ENCODE measurements around the gene UAP1L1.
A peak's percentile ranks its signal among the peaks of the same experiment; 100 is the strongest.
"Not testable (repeated sequence)": the region's sequence is repeated elsewhere in the genome, so short reads cannot be mapped to it uniquely, and the experiment has no call there.

The UAP1L1 gene, protein sequence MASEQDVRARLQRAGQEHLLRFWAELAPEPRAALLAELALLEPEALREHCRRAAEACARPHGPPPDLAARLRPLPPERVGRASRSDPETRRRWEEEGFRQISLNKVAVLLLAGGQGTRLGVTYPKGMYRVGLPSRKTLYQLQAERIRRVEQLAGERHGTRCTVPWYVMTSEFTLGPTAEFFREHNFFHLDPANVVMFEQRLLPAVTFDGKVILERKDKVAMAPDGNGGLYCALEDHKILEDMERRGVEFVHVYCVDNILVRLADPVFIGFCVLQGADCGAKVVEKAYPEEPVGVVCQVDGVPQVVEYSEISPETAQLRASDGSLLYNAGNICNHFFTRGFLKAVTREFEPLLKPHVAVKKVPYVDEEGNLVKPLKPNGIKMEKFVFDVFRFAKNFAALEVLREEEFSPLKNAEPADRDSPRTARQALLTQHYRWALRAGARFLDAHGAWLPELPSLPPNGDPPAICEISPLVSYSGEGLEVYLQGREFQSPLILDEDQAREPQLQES

DNA sequence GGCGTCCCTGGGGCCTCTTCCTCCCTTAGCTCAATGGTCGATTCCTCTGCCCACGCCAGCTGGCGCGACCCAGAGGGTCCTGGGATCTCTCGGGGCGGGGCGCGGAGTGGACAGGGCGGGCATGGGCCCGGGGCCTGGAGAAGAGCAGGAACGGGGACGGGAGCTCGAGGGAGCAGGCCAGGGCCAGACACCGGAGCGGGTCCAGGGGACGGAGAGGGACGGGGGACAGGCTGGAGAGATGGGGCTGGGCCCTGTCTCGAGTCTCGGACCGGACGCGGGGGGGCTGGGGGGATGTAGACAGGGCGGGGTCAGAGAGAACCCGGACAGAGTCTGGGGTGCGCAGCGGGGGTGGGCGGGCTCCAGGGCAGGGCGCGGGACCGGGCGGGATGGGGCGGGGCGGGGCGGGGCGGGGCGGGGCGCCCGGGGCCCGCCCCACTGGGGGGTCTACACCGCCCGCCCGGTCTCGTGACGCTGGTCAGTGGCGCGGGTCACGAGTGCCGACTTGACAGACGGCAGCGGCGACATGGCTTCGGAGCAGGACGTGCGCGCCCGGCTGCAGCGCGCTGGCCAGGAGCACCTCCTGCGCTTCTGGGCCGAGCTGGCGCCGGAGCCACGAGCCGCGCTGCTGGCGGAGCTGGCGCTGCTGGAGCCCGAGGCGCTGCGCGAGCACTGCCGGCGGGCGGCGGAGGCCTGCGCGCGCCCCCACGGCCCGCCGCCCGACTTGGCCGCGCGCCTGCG, at the start of gene UAP1L1:
TSS of gene UAP1L1 (plus strand) at position 508 of the 738 bp plus-strand sequence. CDS start at position 524, 16 bp downstream.
- DNase-seq, result peak; percentile 68

DNA sequence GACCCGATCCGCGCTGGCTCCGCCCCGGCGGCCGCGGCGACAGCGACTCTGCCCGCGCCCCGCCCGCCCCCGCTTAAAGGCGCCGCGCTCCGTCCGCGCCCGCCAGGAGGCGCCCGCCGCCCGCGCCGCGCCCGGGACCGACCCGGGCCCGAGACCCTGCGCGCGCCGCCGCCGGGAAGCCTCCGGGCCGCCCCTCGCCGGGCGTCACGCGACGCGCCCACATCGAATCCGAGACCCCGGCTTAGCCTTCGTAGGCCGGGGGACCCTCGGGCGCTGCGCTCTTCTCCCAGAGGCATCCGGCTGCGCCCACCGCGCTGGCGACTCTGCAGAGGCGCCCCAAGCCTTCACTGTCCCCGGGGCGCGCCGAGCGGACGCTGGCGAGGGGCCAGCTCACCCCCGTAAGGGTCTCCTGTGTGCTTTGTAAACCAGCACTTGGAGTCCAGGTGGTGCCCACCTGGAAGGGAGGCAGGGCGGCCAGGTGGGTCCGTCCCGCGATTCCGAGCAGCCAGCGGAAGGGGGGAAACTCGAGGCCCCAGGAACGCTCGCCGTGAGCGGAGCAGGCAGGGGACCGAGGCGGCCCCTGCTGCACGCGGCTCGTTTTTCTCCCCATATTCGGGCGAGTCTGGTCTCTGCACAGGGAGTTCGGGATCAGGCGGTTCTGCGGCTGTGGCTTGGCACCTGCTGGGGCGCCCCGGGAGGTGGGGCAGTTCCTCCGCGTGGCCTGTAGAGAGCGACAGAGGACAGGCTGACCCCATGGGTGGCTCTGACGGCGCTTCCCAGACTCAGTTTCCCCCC, 48.9 kb upstream of the UAP1L1 start:
- DNase-seq, result peak; percentile 80

DNA sequence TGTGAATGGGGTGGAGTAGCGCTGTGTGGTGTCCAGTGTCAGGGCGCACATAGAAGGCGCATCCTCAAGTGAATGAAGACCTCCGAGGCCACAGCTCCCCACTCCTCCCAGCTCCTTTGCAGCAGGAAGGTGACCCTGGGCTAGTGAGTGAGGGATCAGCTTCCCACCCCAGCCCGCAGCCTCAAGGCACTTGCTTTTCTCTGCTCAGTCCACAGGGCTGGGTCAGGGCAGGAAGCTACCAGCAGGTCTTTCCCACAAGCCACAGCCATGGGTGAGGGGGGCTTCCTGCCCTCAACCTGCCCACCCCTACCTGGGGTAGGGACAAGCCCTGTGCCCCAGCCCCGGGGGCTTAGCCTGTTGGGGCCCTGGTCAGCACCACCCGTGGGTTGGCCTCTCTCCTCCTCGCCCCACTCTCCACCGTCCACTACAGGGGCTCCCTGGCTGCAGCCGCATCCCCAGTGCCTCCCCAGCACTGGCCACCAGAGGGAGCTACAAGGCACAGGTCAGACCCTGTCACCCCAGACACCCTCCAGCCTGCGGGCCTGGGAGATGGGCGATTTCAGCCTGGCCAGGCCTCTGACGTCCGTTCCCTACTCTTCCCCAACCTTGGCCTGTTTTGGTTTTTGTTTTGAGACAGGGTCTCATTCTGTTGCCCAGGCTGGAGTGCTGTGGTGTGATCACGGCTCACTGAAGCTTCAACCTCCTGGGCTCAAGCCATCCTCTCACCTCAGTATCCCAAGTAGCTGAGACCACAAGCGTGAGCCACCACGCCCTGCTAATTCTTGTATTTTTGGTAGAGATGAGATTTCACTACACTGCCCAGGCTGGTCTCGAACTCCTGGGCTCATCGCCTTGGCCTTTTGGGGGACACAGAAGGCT, 48.0 kb upstream of the UAP1L1 start:
- peak; percentile 85 for DNase-seq

DNA sequence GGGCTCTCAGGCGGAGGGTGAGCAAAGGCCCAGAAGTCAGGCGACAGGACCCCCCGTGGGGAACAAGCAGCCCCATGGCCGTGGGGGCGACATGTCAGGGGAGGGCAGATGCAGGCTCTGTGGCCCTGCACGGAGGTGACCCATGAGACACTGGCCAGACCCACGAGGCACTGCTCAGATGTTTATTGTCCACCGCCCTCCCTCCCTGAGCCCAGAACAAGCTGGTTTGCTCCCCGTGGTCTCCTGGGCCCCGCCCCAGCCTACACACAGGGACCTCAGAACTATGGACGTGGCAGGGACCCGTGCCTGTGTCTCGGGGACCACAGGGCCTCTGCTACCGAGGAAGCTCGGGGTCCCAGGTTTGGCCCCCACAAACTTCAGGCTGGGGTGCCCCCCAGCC, 47.3 kb upstream of the UAP1L1 start:
- no peak for DNase-seq

DNA sequence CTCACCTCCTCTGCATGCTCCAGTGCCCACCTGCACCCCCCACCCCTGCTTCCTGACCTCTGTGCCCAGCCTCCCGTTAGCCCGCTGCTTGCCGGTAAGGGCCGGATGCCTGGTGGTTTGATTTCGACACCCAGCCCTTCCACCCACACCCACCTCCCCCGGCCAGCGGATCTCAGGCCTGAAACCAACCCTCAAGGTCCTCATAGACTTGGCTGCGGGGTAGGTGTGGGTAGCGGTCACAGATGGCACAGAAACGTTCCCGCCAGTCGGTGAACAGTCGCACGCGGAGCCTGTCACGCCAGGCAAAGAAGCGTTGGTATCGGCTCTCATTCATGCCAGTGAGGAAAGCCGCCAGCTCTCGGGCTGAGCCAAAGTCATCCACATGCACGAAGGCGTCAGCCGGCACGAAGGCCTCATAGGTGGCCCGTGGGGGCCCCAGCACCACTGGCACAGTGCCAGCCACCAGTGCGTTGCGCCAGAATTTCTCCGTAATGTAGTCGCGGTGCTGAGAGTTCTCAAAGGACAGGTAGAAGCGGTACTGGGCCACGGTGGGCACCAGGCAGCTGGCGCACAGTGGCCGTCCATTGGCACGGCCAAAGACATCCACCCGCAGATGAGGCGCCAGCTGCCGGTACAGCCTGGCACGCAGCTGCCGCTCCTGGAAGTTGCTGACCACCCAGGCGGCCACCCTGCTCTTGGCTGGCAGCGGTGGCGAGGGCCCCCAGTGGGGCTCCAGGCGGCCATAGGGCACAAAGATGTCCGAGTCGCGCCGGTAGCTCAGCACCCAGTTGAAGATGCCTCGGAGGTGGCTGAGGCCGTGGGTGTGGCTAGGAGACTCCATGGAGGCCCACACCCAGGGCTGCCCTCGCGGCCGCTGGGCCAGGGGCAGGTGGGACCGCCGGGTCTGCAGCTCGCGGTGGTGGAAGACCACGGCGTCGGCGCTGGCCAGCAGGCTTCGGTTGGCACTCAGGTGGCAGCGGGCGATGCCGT, 46.5 kb upstream of the UAP1L1 start:
- DNase-seq, result peak; percentile 68

DNA sequence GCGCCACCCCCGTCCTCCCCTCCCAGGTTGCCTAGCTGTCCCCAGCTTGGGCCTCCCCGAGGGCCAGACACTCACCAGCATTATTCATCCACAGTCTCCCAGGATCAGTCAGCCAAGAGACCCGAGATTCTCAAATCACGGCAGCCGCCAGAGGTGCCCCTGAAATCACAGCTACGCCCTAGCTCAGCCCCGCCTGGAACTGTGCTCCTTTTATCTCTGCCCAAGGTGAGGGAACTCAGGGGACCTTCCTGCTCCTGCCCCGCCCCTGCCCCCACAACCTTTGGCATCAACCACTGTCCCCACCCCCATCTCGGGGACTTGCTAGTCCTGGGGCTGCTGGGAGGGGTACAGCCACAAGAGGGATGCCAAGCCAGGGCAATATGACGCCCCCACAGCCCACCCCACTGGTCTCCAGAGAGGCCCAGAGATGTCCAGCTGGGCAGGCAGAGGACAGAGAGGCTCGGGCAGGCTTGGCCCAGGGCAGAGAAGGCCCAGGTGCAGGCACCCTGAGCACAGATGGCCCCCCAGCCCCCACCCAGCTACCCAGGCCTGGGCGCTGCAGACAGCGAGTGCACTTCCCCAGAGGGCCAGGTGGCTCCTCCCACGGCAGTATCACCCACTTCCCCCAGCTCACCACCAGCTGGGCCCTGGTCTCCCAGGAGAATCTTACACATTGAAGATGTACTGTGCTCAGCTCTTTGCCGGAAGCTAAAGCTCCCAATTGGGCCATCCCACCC, 45.2 kb upstream of the UAP1L1 start, which contains the start of gene FUT7:
TSS of gene FUT7 (minus strand) at position 185 of the 737 bp plus-strand sequence. CDS start at position 88, 97 bp downstream.
- peak; percentile 45 for DNase-seq

DNA sequence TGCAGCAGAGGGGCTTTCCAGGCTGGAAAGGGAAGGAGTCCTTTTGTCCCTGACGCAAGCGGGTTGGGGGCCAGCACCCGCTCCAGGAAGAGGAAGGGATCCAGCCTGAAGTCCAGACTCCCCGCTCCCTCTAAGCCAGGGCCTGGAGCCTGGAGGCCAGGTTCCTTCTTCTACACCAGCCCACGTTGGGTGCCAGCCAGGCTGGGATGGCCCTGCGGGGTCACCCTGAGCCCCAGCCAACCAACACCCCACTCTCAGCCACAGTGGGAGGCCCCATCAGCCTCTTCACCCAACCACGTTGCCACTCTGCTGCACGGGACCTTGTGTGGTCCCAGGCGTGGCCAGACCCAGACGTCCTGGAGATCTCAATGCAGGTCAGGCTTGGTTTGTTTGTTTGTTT, 44.5 kb upstream of the UAP1L1 start:
- no peak for DNase-seq

DNA sequence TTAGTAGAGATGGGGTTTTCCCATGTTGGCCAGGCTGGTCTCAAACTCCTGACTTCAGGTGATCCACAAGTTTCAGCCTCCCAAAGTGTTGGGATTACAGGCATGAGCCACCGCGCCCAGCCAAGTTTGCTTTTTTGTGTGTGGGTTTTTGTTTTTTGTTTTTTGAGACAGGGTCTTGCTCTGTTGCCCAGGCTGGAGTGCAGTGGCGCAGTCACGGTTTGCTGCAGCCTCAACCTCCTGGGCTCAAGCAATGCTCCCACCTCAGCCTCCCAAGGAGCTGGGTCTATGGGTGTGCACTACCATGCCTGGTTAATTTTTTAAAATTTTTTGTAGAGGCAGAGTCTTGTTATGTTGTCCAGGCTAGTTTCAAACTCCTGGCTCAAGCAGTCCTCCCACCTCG, 43.8 kb upstream of the UAP1L1 start:
- DNase-seq, result not testable (repeated sequence)

DNA sequence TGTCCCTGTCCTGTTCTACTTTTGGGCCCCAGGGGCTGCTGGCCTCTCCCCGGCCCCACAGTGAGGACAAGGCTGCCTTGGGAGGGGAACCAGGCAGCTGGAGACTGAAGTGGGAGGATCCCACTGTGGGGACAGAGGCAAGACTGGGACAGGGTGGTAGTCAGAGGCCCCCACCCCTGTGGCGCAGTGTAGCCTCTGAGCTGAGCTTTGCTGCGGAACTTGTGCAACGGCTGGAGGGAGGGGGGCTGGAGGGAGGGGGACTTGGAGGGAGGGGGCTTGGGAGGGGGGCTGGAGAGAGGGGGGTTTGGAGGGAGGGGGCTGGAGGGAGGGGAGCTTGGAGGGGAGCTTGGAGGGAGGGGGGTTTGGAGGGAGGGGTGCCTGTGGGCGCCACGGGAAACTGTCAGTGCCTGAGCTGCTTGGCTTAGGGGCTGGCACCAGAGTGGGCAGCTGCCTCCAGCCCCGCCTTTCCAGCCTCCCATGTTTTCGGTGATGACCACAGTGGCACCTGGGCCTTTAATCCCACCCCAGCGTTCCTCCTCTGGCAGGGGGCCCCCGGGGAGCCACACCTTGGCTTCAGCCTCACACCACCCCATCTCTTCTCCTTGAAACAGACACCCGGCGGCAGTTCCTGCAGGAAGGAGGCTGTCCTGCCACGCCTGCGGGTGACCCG, 43.1 kb upstream of the UAP1L1 start:
- no peak for DNase-seq

DNA sequence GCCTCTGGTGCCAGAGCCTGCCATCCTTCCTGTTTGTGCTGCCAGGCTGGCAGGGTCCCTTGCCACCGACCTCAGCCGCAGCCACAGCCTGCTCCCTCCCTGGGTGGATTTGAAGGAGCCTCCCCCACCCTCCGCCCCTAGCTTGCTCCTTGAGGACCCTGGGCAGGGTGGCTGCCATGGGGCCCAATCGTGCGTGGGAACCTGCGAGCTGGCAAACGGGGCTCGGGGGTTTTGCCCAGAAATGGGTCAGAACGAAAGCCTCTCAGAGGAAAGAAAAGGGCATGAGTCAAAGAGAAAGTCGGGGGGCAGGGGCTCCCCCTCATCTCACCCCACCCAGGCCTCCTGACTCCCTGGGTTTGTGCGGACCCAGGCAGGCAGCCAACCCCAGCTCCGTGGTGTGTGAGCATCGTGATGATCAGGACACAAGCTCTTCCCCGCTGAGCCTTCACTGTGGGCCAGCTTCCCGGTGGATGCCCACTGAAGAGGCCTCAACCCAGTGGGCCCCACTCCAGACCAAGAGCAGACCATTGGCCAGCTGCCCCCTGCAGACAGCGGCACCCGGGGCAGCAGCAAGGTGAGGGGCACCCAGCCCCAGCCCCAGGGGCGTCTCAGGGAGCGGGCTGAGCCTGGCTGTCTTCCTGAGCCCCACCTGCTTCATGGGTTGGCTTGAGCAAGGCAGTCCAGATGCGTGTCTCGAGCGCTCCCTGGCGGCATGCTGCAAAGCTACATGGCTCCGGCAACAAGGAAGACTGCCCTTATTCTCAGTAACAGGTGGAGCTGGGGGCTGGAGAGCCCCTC, 42.4 kb upstream of the UAP1L1 start:
- DNase-seq, result peak; percentile 92

DNA sequence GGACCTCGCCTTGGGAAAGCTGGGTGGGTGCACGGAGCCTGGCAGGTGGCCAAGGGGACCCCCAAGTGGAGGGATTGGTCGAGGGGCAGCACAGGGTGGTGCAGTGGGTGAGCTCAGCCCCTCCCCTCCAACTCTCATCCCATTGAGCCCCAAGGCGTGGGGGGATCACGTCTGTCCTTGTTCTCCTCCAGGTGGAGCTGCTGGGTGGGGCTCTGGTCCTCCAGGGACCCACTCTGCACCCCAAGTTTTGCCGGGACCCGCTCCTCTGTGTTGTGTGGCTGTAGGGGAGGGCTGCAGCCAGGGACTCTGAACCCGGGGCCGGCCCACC, 41.8 kb upstream of the UAP1L1 start:
- no peak for DNase-seq

DNA sequence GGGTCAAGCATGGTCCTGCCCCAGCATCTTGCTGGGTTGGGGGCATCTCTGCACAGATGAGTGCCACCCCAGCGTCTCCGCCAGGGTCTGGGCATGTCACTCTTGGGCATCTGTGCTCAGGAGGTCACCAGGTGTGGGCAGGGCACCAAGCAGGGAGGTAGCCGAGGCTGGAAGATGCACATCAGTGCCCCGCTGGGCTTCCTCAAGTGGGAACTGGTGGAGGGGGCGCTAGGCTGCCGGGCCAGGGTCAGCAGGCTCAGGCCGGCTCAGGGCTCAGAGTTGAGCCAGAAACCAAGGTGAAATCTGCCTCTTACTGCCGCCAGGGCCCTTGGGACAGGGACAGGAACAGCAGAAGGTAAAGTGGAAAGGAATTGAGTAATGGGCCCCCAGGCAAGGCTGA, 41.4 kb upstream of the UAP1L1 start:
- no peak for DNase-seq

DNA sequence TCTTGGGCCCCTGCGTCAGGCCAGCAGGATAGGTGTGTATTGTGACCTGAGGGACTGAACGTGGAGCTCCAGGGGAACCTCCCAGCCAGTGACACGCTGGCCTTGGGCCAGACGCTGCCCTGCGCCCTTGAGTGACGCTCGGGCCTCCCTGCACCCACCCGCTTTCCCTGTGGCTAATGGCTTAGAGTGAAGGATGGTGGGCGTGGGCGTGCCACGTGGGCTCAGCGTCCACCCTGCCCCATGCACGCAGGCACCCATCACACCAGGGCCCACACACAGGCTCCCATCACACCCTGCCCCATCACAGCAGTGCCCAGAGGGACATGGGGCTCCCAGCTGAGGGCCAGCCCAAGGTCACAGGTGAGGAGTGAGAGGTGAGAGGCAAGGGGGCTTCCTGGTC, 40.3 kb upstream of the UAP1L1 start:
- no peak for DNase-seq

DNA sequence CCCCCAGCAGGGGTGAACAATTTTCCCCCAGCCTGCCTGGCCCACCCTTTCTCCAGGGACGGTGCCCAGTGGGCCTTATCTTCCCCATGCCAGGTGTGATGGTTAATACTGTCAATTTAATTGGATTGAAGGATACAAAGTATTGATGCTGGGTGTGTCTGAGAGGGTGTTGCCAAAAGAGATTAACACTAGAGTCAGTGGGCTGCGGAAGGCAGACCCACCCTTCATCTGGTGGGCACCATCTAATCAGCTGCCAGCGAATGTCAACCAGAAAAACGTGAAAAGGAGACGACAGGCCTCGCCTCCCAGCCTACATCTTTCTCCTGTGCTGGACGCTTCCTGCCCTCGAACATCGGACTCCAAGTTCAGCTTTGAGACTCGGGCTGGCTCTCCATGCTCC, 39.8 kb upstream of the UAP1L1 start:
- DNase-seq, result no peak

DNA sequence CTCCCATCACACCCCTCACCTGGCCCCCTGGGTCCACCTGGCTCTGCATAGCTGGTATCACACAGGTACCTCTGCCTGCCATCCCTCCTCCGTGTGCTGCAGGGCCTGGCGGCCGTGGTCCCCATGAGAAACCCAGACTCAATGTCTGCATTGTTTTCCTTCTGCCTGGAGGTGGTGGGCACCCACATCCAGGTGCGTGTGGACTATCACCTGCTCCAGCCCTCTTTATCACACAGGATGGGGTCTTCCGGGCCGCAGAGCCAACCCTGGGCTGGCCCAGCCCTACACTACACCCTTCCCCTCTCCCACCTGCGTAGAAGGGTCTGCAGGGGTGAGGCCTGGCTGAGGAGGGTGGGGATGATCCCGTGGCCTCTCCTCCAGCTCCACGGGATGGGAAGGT, 38.4 kb upstream of the UAP1L1 start:
- DNase-seq, result no peak

DNA sequence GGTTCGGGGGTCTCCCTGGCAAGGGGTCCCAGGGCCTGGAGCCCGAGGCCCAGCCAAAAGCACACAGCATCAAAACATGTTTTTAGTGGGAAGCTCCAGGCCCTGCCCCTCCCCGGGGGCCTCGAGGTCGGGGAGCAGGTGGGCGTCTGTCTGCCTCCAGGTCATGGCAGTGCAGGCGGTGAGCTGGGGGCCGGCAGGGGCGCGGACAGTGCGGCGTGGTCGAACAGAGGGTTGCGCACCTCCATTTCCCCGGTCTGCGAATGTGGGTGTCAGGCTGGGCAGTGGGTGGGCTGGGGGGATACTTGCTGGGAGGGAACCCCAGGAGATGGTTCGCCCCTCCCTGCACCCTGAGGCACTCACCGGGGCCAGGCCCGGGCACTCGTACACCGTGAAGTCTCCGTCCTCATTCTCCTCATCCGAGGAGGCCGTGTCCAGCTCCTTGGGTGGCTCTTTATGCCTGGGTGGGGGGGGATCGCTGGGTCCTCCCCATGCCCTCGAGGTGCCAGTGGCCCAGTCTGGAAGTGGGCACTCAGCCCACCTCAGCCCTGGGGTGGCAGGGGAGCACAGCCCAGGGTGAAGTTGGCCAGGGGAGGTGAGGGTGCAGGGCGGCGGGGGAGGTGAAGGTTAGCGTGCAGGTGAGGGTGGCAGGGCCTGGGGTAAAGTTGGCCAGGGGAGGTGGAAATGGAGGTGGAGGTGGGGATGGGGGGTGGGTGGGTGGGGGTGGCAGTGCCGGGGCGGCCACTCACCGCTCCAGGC, 37.5 kb upstream of the UAP1L1 start:
- no peak for DNase-seq

DNA sequence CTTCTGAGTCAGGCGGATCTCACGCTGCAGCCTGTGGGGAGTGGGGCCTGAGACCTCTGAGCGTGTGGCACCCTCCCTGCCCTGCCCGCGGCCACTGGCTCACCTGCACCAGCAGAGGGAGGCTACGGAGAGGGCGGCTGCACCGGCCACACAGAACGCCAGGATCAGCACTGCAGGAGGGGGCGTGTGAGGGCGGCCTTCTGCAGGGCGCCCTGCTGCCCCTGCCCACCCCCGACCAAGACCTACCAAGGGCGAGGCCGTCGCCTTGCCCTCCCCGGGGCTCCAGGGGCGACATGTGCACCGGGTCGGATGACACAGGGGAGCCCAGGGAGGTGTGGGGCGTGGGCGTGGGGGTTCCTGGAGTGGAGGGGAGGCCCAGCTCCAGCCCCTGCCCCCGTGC, 36.7 kb upstream of the UAP1L1 start:
- no peak for DNase-seq

DNA sequence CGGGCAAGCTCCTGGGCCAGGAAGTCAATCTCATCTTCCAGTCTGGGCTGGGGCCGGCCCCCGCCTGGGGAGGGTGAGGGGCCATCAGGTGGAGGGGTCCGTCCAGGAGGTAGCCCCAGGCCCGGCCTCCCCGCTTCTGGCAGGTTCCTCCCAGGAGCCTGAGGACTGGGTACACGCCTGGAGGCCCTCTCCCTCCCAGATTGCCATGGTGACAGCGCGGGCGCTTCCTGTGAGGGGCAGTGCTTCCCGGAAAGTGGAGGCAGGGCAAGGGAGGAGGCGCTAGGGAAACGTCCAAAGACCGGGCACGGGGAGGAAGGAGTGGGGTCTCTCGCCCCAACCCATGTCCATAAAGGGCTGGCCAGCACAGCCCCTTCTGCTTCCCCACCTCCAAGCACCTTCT, 36.2 kb upstream of the UAP1L1 start:
- no peak for DNase-seq
